ENCODE results near the gene MAN2A2.

- TF ChIP-seq CTCF (IDR thresholded peaks at IDR 0.05; ENCODE audit: poor library complexity) (no peak), EZH2 (IDR thresholded peaks at IDR 0.05; ENCODE audit: borderline replicate concordance) (no peak)
Observed at GRCh38 chr15:90876046-90876445, 27.1 kb upstream of the MAN2A2 start.

All from hepatocyte (in vitro differentiated cells).